Endodermal cell (in vitro differentiated cells): ENCODE measurements around the gene SATB1. TPM values are rescaled to one million over a fixed set of nuclear protein-coding genes. Genes with fewer than 3 reads are reported as not detected.

ENCODE experiments used
- DNase-seq: peaks from one replicate; pipeline ENCODE4 v3.0.0-alpha.2; 2017
- H3K27ac ChIP-seq: 2 replicates; pipeline ENCODE4 v1.5.1; 2013; ENCODE audit warnings: mild to moderate bottlenecking, low read depth, low read length, moderate library complexity
- H3K27me3 ChIP-seq: 2 replicates; pipeline ENCODE4 v1.6.1; 2013; ENCODE audit warnings: mild to moderate bottlenecking, low read length, moderate library complexity; ENCODE audit not compliant: insufficient read depth, control insufficient read depth, poor library complexity, severe bottlenecking
- H3K36me3 ChIP-seq: 2 replicates; pipeline ENCODE4 v1.7.0; 2013; ENCODE audit warnings: mild to moderate bottlenecking, low read length, moderate library complexity; ENCODE audit not compliant: control insufficient read depth, insufficient read depth
- H3K4me1 ChIP-seq: one replicate; pipeline ENCODE4 v1.7.0; 2013; ENCODE audit warnings: low read length; ENCODE audit not compliant: control insufficient read depth, insufficient read depth
- H3K4me3 ChIP-seq: 2 replicates; pipeline ENCODE4 v1.5.1; 2013; ENCODE audit warnings: mild to moderate bottlenecking, low read length, moderate library complexity
- H3K9ac ChIP-seq: 2 replicates; pipeline ENCODE4 v1.6.1; 2013; ENCODE audit warnings: mild to moderate bottlenecking, low read length, moderate library complexity; ENCODE audit not compliant: poor library complexity, severe bottlenecking; ENCODE audit errors: extremely low read depth
- H3K9me3 ChIP-seq: 2 replicates; pipeline ENCODE4 v1.6.1; 2013; ENCODE audit warnings: mild to moderate bottlenecking, low read length, moderate library complexity; ENCODE audit not compliant: control insufficient read depth
- H3K27ac Mint-ChIP-seq: 2 replicates; pipeline ENCODE4 v1.8.0; 2020; ENCODE audit warnings: mixed read lengths
- H3K27me3 Mint-ChIP-seq: 2 replicates; pipeline ENCODE4 v1.8.0; 2021; ENCODE audit warnings: mild to moderate bottlenecking, mixed read lengths; ENCODE audit not compliant: insufficient read depth
- H3K36me3 Mint-ChIP-seq: 2 replicates; pipeline ENCODE4 v1.8.0; 2020; ENCODE audit warnings: low read depth, mixed read lengths
- H3K4me1 Mint-ChIP-seq: 2 replicates; pipeline ENCODE4 v1.8.0; 2020; ENCODE audit warnings: mixed read lengths
- H3K4me3 Mint-ChIP-seq: 2 replicates; pipeline ENCODE4 v1.8.0; 2020; ENCODE audit warnings: mild to moderate bottlenecking, moderate library complexity, mixed read lengths
- H3K9me3 Mint-ChIP-seq: 2 replicates; pipeline ENCODE4 v1.8.0; 2020; ENCODE audit warnings: mild to moderate bottlenecking, mixed read lengths
- CTCF ChIP-seq: fragments of 200-600 bp; sonication (generic); conservative IDR thresholded peaks from 2 replicates; pipeline ENCODE4 v1.5.0; 2021; ENCODE audit warnings: antibody characterized with exemption, mild to moderate bottlenecking
- WGBS, 2 experiments: methylation state at CpG; one replicate each; pipeline versions ENCODE4 v1.1.5 to v1.1.7; 2013; ENCODE audit warnings: missing lambda C conversion rate in 2 of 2, mixed read lengths in 1 of 2; ENCODE audit not compliant: insufficient coverage in 1 of 2, insufficient read length in 1 of 2; 5-methylcytosine and 5-hydroxymethylcytosine counted together
- total RNA-seq, 2 donors: library from RNA; stranded (reverse); fragmentation: NEBNext Ultra II Directional in 1 of 2; extraction: Animal tissue kit (Norgen Biotek cat#: 25700) in 1 of 2; gene quantifications; 2 replicates in 1 of 2; 3 replicates in 1 of 2; pipeline ENCODE4 v1.2.1, GENCODE V29; 2021

SATB1 gene
- total RNA-seq, 2 donors from 2014 or later: 31.5 to 38.6 TPM

- no peaks in the 10 kb centered on the region for H3K36me3 Mint-ChIP-seq
- peaks cover 5% of the 10 kb centered on the region for H3K4me1 Mint-ChIP-seq
- no peak overlapping the region for H3K27ac Mint-ChIP-seq
- 85% methylated on average over 3 of the region's 3 CpGs; no CpG with 5 or more reads in 1 of the 2 experiments for WGBS, 2 experiments
- no peak overlapping the region for H3K4me3 ChIP-seq
- H3K4me3 Mint-ChIP-seq: no peak overlapping the region
- no peaks in the 10 kb centered on the region for H3K9me3 Mint-ChIP-seq
- no peak for DNase-seq
- H3K9me3 ChIP-seq: no peaks in the 10 kb centered on the region
- H3K4me1 ChIP-seq: no peaks in the 10 kb centered on the region
- no peak for TF ChIP-seq CTCF
- no peaks in the 10 kb centered on the region for H3K27me3 Mint-ChIP-seq
- H3K9ac ChIP-seq: no peak overlapping the region
- no peaks in the 10 kb centered on the region for H3K27me3 ChIP-seq
- no peak overlapping the region for H3K27ac ChIP-seq
- peaks cover 7% of the 10 kb centered on the region for H3K36me3 ChIP-seq
Observed at GRCh38 chr3:18405141-18405540, 20.0 kb downstream of the SATB1 start.

GRCh38 chr3:18403061-18403460, 22.1 kb downstream of the SATB1 start:
- H3K27ac Mint-ChIP-seq: no peak overlapping the region
- no peak overlapping the region for H3K4me3 ChIP-seq
- 80 to 97% methylated on average over 1 to 2 of the region's 2 CpGs for WGBS, 2 experiments
- H3K9me3 Mint-ChIP-seq: no peaks in the 10 kb centered on the region
- H3K27me3 ChIP-seq: no peaks in the 10 kb centered on the region
- peaks cover 6% of the 10 kb centered on the region for H3K36me3 ChIP-seq
- no peak overlapping the region for H3K9ac ChIP-seq
- H3K36me3 Mint-ChIP-seq: no peaks in the 10 kb centered on the region
- no peaks in the 10 kb centered on the region for H3K4me1 ChIP-seq
- peaks cover 1% of the 10 kb centered on the region for H3K4me1 Mint-ChIP-seq
- no peak overlapping the region for H3K4me3 Mint-ChIP-seq
- no peak for TF ChIP-seq CTCF
- no peaks in the 10 kb centered on the region for H3K9me3 ChIP-seq
- no peak overlapping the region for H3K27ac ChIP-seq
- DNase-seq: no peak
- no peaks in the 10 kb centered on the region for H3K27me3 Mint-ChIP-seq

GRCh38 chr3:18402239-18402799, 22.8 kb downstream of the SATB1 start:
- H3K27ac ChIP-seq: no peak overlapping the region
- H3K9ac ChIP-seq: no peak overlapping the region
- Mint-ChIP-seq H3K27ac (no peak overlapping the region), H3K4me3 (no peak overlapping the region), H3K27me3 (no peaks in the 10 kb centered on the region), H3K9me3 (no peaks in the 10 kb centered on the region), H3K36me3 (no peaks in the 10 kb centered on the region), H3K4me1 (peaks cover 1% of the 10 kb centered on the region)
- H3K4me3 ChIP-seq: no peak overlapping the region
- no peaks in the 10 kb centered on the region for H3K9me3 ChIP-seq
- 62% methylated on average over 3 of the region's 3 CpGs; no CpG with 5 or more reads in 1 of the 2 experiments for WGBS, 2 experiments
- TF ChIP-seq CTCF: no peak
- H3K4me1 ChIP-seq: no peaks in the 10 kb centered on the region
- no peaks in the 10 kb centered on the region for H3K27me3 ChIP-seq
- DNase-seq: no peak
- H3K36me3 ChIP-seq: peaks cover under 1% of the 10 kb centered on the region
